Gastroesophageal sphincter (tissue), 4 donors: Measurements from ENCODE around the gene ATG2B. TPM values are rescaled to one million over a fixed set of nuclear protein-coding genes. Genes with fewer than 3 reads are reported as not detected.
A peak's percentile ranks its signal among the peaks of the same experiment; 100 is the strongest.

Experiments used
- ATAC-seq: fragments of 150-250 bp; one replicate; pipeline ENCODE4 v1.9.1; 2016; ENCODE audit warnings: mild to moderate bottlenecking, moderate library complexity
- H3K27ac ChIP-seq, 4 donors: fragments of 200-600 bp; sonication (generic) in 3 of 4; 1 replicate in 3 of 4; 2 replicates in 1 of 4; pipeline ENCODE4 v1.5.1; 2016 to 2019
- H3K27me3 ChIP-seq: fragments of 200-600 bp; sonication (generic); one replicate; pipeline ENCODE4 v1.5.1; 2019
- H3K36me3 ChIP-seq, 2 donors: fragments of 200-600 bp; sonication (generic); one replicate each; pipeline ENCODE4 v1.5.1; 2019; ENCODE audit warnings: control low read depth in 1 of 2
- H3K4me1 ChIP-seq, 3 donors: fragments of 200-600 bp; sonication (generic); 1 replicate in 2 of 3; 2 replicates in 1 of 3; pipeline ENCODE4 v1.5.1; 2016 to 2019; ENCODE audit warnings: control low read depth in 2 of 3
- H3K4me3 ChIP-seq, 2 donors: fragments of 200-600 bp; sonication (generic); one replicate each; pipeline ENCODE4 v1.5.1; 2019; ENCODE audit warnings: mild to moderate bottlenecking in 1 of 2, moderate library complexity in 1 of 2
- H3K9me3 ChIP-seq, 3 donors: fragments of 200-600 bp; sonication (generic); one replicate each; pipeline ENCODE4 v1.5.1; 2017 to 2019; ENCODE audit warnings: control low read depth in 2 of 3
- EP300 ChIP-seq: sonication (generic); formaldehyde crosslinking; IDR thresholded peaks from one replicate; pipeline ENCODE4 v1.6.1; 2017; ENCODE audit warnings: antibody characterized with exemption, mild to moderate bottlenecking
- POLR2A ChIP-seq, 2 donors: fragments of 450-650 bp; IDR thresholded peaks; one replicate each; pipeline ENCODE4 v1.6.1; 2017; ENCODE audit warnings: antibody characterized with exemption in 2 of 2, mild to moderate bottlenecking in 2 of 2, moderate library complexity in 1 of 2
- POLR2AphosphoS5 ChIP-seq: sonication (generic); formaldehyde crosslinking; IDR thresholded peaks from one replicate; pipeline ENCODE4 v1.6.1; 2017; ENCODE audit warnings: antibody characterized with exemption
- WGBS, 2 donors: methylation state at CpG; one replicate each; pipeline ENCODE4 v1.1.5; 2018; ENCODE audit warnings: low coverage in 1 of 2; 5-methylcytosine and 5-hydroxymethylcytosine counted together
- total RNA-seq, 4 donors: library from RNA; depleted of rRNA; stranded (reverse); fragments of >200 nt; gene quantifications; one replicate each; pipeline ENCODE4 v1.1.0, GENCODE V29; 2016
- TF ChIP-seq, protein P1 (sequence below), 4 experiments: fragments of 200-600 bp in 2 of 4; fragments of 450-650 bp in 2 of 4; sonication (generic) in 1 of 4; IDR thresholded peaks; one replicate each; pipeline ENCODE4 v1.5.1; 2017 to 2019; ENCODE audit warnings: antibody characterized with exemption in 4 of 4, mild to moderate bottlenecking in 2 of 4, moderate library complexity in 2 of 4

Gene ATG2B
- total RNA-seq, 4 donors from 2014 or later, result 18.9 to 40.5 (median 25.8) TPM

DNA sequence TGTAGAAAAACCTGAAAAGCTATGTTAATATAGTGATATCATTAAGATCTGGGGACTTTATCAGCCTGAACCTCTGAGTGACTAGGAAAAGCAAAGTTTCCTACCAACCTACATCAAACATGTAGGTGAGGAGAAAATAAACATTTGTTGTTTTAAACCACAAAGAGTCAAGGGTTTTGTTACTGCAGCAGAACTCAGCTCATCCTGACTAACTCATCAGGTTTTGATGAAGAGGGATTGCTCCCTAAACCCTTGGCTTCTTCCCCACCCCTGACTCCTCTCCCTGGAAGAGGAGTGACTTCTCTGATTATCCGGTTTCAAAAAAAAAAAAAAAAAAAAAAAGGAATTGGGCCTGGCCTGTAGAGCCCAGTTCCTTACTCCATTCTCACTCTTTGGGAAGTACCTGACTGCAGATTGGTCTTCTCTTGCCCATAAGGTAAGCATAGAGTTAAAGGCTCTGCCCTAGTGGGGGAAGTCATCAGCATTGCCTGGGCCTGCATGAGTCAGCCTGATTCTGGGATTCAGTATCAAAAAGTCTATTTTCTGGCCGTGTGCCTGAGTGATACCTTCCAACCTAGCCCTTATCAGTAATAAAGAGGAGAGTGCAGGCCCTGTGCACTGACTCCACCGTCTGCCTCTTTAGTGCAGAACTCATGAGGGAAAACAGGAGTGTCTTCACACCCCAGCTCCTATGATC, 90.2 kb downstream of the ATG2B start:
- 36 to 60% methylated on average over 2 of the region's 3 CpGs for WGBS, 2 donors
- ATAC-seq, result no peak
- no peaks in the 10 kb centered on the region for H3K27me3 ChIP-seq
- no peak overlapping the region for H3K4me3 ChIP-seq
- peak overlapping the region in 1 of 4 donors; percentile 36 for H3K27ac ChIP-seq
- H3K36me3 ChIP-seq, result no peaks in the 10 kb centered on the region
- peaks cover 0 to 24% (median 0%) of the 10 kb centered on the region in 3 donors for H3K9me3 ChIP-seq
- peaks cover 0 to 39% (median 16%) of the 10 kb centered on the region in 3 donors for H3K4me1 ChIP-seq
- TF ChIP-seq EP300, result no peak
- peak; percentile 9 for TF ChIP-seq POLR2AphosphoS5

DNA sequence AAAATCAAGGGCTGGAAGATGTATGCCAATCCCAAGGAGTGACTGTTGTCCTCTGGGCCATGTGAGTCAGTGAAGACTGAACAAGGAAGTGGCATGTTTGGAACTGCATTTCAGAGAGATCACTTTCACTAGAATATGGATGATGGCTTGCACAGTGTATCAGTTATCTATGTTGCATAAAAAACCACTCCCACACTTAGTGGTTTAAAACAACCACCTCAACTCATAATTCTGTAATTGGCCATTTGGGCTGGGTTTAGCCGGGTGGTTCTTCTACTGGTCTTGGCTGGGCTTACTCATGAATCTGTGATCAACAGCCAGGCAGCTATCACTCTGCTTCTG, 91.7 kb downstream of the ATG2B start:
- no peak for ATAC-seq
- Histone ChIP-seq H3K36me3 (no peaks in the 10 kb centered on the region), H3K4me3 (no peak overlapping the region), H3K9me3 (peaks cover 0 to 16% (median 0%) of the 10 kb centered on the region in 3 donors), H3K27me3 (no peaks in the 10 kb centered on the region), H3K4me1 (peaks cover 0 to 39% (median 16%) of the 10 kb centered on the region in 3 donors), H3K27ac (no peak overlapping the region)
- TF ChIP-seq, protein P1, sequence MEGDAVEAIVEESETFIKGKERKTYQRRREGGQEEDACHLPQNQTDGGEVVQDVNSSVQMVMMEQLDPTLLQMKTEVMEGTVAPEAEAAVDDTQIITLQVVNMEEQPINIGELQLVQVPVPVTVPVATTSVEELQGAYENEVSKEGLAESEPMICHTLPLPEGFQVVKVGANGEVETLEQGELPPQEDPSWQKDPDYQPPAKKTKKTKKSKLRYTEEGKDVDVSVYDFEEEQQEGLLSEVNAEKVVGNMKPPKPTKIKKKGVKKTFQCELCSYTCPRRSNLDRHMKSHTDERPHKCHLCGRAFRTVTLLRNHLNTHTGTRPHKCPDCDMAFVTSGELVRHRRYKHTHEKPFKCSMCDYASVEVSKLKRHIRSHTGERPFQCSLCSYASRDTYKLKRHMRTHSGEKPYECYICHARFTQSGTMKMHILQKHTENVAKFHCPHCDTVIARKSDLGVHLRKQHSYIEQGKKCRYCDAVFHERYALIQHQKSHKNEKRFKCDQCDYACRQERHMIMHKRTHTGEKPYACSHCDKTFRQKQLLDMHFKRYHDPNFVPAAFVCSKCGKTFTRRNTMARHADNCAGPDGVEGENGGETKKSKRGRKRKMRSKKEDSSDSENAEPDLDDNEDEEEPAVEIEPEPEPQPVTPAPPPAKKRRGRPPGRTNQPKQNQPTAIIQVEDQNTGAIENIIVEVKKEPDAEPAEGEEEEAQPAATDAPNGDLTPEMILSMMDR (IDR thresholded peaks at IDR 0.05), result no peak
- no peak for TF ChIP-seq EP300
- no peak for TF ChIP-seq POLR2AphosphoS5
- TF ChIP-seq POLR2A (IDR thresholded peaks at IDR 0.05), result no peak
- WGBS, 2 donors, result 100% methylated on average over 1 of the region's 1 CpG; no CpG with 5 or more reads in 1 of the 2 donors

DNA sequence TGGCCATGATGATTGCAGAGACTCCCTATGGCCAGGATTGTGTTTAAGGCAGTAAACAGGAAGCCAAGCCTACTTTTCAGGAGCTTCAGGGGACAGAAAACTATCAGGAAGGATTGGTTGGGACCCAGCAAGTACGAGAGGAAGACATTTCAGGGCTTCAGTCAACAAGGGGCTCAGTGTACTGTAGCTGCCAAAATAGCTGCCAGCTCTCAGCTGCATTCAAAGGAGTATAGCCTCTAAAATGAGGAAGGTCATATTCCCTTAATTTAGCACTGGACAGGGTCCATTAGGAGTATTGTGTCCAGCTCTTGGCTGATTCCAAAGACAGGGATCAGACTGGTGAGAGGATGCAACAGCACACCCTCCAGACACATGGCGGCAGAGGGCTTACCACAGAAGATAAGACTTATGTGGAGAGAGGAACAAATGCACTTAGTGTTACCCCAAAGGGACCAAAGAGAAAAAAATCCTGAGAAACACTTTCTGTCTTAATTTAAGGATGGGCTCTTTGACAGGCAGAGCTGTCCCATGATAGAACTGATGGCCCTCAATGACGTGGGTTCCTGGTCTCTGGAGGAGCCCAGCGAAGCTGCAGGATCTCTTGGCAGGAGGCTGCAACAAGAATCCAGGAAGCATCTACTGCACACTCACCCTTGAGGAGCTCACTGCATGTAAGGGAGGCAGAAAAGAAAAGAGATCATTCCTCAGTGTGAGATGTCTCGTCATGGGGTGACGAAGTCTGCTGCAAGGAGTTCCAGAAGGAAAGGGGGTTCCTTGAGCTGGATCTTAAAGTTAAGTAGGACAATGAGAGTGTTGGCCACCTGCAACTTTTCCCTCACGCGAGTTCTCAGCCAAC, 92.3 kb downstream of the ATG2B start:
- Histone ChIP-seq H3K27ac (no peak overlapping the region), H3K9me3 (peaks cover 0 to 16% (median 0%) of the 10 kb centered on the region in 3 donors), H3K27me3 (no peaks in the 10 kb centered on the region), H3K4me3 (no peak overlapping the region), H3K36me3 (no peaks in the 10 kb centered on the region), H3K4me1 (peaks cover 0 to 35% (median 16%) of the 10 kb centered on the region in 3 donors)
- TF ChIP-seq, protein P1 (IDR thresholded peaks at IDR 0.05), result no peak
- no peak for TF ChIP-seq POLR2A (IDR thresholded peaks at IDR 0.05)
- TF ChIP-seq EP300, result no peak
- no peak for TF ChIP-seq POLR2AphosphoS5
- 78 to 91% methylated on average over 6 to 7 of the region's 8 CpGs for WGBS, 2 donors
- no peak for ATAC-seq

DNA sequence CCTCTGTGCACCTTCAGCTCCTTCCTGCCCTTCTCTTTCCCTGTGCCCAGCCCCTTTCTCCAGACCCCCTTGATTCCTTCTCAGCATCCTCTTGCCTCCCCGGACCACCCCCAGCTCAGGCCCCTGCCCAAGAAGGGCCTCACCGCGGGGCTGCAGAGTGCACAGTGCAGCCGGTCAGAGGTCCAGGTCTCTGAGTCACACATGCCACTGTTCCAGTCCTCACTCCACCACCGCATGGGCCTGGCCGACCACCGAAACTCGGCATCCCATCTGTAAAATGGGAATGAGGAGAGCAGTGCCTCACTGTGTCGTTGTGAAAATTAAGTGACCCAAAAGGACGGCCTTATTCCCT, 93.8 kb downstream of the ATG2B start:
- H3K4me3 ChIP-seq, result no peak overlapping the region
- ATAC-seq, result peak; percentile 14
- H3K9me3 ChIP-seq, result peaks cover 0 to 16% (median 0%) of the 10 kb centered on the region in 3 donors
- H3K36me3 ChIP-seq, result no peaks in the 10 kb centered on the region
- peak overlapping the region in 3 of 4 donors; percentile 48 to 65 (median 63) for H3K27ac ChIP-seq
- H3K27me3 ChIP-seq, result no peaks in the 10 kb centered on the region
- TF ChIP-seq POLR2A (IDR thresholded peaks at IDR 0.05), result no peak
- no peak for TF ChIP-seq EP300
- TF ChIP-seq, protein P1 (IDR thresholded peaks at IDR 0.05), result no peak
- TF ChIP-seq POLR2AphosphoS5, result no peak
- 68% methylated on average over 6 of the region's 10 CpGs; no CpG with 5 or more reads in 1 of the 2 donors for WGBS, 2 donors
- peaks cover 0 to 22% (median 7%) of the 10 kb centered on the region in 3 donors for H3K4me1 ChIP-seq
